Brain microvascular endothelial cell (primary cell): Measurements from ENCODE around the gene DENND1A.

ENCODE experiments used
- DNase-seq: peaks from one replicate; pipeline ENCODE4 v3.0.0-alpha.2; 2020
- H3K27ac ChIP-seq: fragments of 250-450 bp; sonication (Bioruptor Pico); 2 replicates; pipeline ENCODE4 v1.5.1; 2020; ENCODE audit warnings: mild to moderate bottlenecking, moderate library complexity
- H3K27me3 ChIP-seq: fragments of 250-450 bp; sonication (Bioruptor Pico); replicated peaks from 2 replicates; pipeline ENCODE4 v1.5.1; 2020; ENCODE audit warnings: mild to moderate bottlenecking
- H3K36me3 ChIP-seq: fragments of 250-450 bp; sonication (Bioruptor Pico); replicated peaks from 2 replicates; pipeline ENCODE4 v1.5.1; 2020; ENCODE audit warnings: mild to moderate bottlenecking
- H3K4me3 ChIP-seq: 2 replicates; pipeline ENCODE4 v1.5.1; 2011; ENCODE audit warnings: low read depth, mild to moderate bottlenecking, control low read depth, low read length, moderate library complexity
- in situ Hi-C: cut with HindIII; loops from 2 replicates; pipeline ENCODE4 v1.10.0; 2017; ENCODE audit warnings: low sequenced_read_pairs, low pct_ligation_motif_present
- TF ChIP-seq, protein P1 (sequence below): IDR thresholded peaks from 2 replicates; pipeline ENCODE4 v1.5.1; 2011; ENCODE audit warnings: low read depth, mild to moderate bottlenecking, moderate library complexity, low read length, control low read depth, inconsistent platforms; ENCODE audit errors: missing control alignments

The DENND1A gene

DNA sequence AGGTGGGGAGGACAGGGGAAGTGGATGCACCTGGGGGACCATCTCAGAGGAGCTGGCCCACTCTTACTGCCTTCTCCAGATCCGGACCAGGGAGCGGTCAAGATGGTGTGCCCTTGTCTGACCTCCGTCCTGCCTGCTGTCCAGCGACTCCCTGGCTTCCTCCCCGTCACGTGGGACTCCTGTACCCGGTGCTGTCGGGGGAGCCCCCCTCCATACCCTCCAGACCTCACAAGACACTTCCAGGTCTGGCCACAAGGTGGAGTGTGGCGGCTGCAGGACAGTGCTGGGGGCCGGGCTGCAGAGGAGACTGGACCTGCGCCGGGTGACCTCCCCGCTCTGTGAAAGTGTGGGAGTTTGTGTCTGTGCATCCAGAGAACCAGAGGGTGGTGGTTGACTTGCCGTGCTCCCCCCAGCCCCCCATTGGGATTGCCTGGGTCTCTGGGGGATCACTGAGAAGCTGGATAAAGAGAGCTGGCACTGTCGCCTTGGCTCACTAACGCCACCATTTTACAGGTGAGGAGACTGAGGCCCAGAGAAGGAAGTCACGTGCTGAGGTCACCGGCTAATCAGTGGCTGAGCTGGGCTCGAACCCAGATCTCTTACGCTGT lies 575.8 kb downstream of the DENND1A start:
- TF ChIP-seq, protein P1, sequence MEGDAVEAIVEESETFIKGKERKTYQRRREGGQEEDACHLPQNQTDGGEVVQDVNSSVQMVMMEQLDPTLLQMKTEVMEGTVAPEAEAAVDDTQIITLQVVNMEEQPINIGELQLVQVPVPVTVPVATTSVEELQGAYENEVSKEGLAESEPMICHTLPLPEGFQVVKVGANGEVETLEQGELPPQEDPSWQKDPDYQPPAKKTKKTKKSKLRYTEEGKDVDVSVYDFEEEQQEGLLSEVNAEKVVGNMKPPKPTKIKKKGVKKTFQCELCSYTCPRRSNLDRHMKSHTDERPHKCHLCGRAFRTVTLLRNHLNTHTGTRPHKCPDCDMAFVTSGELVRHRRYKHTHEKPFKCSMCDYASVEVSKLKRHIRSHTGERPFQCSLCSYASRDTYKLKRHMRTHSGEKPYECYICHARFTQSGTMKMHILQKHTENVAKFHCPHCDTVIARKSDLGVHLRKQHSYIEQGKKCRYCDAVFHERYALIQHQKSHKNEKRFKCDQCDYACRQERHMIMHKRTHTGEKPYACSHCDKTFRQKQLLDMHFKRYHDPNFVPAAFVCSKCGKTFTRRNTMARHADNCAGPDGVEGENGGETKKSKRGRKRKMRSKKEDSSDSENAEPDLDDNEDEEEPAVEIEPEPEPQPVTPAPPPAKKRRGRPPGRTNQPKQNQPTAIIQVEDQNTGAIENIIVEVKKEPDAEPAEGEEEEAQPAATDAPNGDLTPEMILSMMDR, result peak; percentile 91
- in situ Hi-C loops, result no loop called here
- H3K27me3 ChIP-seq, result peaks cover 15% of the 10 kb centered on the region
- peak; percentile 37 for DNase-seq
- no peak overlapping the region for H3K4me3 ChIP-seq
- H3K27ac ChIP-seq, result no peak overlapping the region
- no peaks in the 10 kb centered on the region for H3K36me3 ChIP-seq

DNA sequence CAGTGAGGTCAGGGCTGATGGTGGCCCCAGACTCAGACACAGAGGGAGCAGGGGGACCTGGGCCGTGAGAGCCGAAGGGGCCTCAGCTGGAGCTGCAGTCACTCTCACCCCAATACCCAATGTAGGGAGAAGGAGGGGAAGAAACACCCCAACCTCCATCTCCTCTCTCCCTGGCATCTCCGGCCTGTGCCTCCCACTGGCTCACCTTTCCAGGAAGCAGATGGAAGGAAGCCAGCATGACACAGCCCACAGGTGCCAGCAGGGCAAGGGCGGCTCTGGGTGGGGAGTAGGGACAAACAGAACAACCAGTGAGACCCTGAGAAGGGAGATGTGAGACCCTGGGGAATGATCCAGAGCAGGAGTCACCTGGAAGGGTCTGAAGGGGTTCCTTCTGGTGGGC lies 576.9 kb downstream of the DENND1A start:
- H3K4me3 ChIP-seq, result no peak overlapping the region
- no peak overlapping the region for H3K27ac ChIP-seq
- TF ChIP-seq, protein P1, result no peak
- DNase-seq, result no peak
- H3K36me3 ChIP-seq, result no peaks in the 10 kb centered on the region
- H3K27me3 ChIP-seq, result peaks cover 17% of the 10 kb centered on the region
- in situ Hi-C loops, result no loop called here

DNA sequence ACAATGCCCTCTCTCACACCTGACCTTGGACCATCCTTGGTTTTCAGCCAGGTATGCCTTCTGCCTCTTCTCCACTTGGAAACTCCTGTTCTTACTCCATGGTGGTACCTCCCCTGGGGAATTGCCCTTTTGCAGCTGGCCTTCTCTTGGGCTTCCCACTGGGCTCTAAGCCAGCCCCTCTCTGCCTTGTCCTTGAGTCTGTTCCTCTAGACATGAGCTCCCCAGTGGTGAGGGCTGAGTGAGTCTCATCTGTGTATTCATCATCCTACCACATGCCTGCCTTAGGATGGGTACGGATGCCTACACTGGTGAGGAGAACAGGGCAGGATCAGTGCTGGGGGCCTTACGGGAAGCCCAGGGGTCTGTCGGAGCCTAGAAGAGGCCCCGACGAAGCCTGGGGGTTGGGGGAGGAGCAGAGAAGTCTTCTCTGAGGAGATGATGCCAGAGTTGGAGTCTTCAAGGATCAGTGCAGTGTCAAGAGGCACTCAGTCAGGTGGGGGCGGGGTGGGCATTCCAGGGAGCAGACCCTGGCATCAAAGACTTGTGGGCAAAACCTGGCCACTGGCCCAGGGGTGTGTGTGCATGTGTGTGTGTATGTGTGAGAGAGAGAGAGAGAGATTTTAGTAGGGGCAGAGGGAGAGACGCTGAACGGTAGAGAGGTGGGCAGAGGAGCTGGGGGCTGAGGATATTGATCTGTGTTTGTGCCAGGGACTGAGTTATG lies 579.2 kb downstream of the DENND1A start:
- Histone ChIP-seq H3K27ac (no peak overlapping the region), H3K36me3 (no peaks in the 10 kb centered on the region), H3K27me3 (peaks cover 17% of the 10 kb centered on the region), H3K4me3 (no peak overlapping the region)
- no peak for DNase-seq
- TF ChIP-seq, protein P1, result no peak
- in situ Hi-C loops, result no loop called here

DNA sequence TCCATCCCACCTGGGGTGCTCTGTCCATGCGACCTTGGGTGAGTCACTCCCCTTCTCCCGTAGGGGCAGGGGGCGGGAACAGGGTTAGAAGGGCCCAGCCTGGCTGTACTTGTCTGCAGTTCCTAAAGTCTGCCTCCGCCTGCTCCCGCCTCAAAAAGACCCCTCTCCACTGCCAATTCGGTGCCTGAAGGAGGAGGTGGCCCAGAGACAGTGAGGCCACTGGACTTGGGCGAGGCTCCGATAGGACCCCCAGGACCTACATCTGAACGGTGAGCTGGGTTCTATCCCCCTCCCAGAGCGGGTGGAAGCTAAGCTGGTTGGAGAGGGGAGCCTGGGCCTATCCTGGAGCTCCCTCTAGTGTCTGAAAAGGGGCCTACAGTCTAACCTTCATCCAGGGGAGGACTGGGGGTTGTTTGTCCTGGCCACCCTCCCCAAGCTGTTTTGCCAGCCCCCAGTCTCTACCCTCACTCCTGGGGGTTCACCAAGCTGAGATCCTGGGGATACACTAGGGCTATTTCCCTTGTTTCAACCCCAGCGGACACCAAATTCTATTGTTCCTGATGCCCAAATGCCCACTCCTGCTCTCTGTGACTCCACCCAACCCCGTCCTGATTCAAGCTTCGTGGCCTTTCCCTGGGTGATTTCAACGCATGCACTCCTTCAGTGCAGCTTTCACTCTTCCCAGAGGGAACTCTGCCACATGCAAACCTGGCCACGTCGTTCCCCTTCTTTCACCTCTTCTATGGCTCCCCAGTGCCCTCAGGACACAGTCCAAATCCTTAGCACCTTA lies 580.0 kb downstream of the DENND1A start:
- in situ Hi-C loops, result loop anchor here (25.0 kb wide), 1 partner anchor 238 kb away; no protein-coding TSS in a partner anchor
- TF ChIP-seq, protein P1, result peak; percentile 95
- Histone ChIP-seq H3K36me3 (no peaks in the 10 kb centered on the region), H3K27ac (no peak overlapping the region), H3K27me3 (peaks cover 14% of the 10 kb centered on the region), H3K4me3 (no peak overlapping the region)
- DNase-seq, result peak; percentile 45

DNA sequence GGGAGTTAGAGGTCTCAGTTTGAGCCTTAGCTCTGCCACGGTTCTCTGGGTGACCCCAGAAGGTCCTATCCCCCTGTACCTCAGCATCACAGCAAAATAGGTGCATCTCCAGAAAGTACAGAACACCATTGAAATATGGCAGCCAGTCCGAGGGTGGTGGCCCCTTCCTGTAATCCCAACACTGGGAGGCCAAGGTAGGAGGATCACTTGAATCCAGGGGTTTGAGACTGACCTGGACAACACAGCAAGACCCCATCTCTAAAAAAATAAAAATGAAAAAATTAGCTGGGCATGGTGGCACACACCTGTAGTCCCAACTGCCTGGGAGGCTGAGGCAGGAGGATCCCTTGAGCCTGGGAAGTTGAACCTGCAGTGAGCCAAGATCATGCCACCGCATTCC lies 580.9 kb downstream of the DENND1A start:
- TF ChIP-seq, protein P1, result no peak
- H3K27ac ChIP-seq, result no peak overlapping the region
- H3K4me3 ChIP-seq, result no peak overlapping the region
- H3K27me3 ChIP-seq, result peaks cover 13% of the 10 kb centered on the region
- H3K36me3 ChIP-seq, result no peaks in the 10 kb centered on the region
- in situ Hi-C loops, result loop anchor here (25.0 kb wide), 1 partner anchor 237 kb away; no protein-coding TSS in a partner anchor
- no peak for DNase-seq
